GM18511 (cell line): ENCODE data around the gene EDEM3.
"Not testable (repeated sequence)": the region's sequence is repeated elsewhere in the genome, so short reads cannot be mapped to it uniquely, and the experiment has no call there.

Source experiments
- ATAC-seq: cut with Tn5 transposase; IDR thresholded peaks from one replicate; pipeline ENCODE4 v1.9.1; 2021; ENCODE audit warnings: mild to moderate bottlenecking, moderate library complexity; ENCODE audit not compliant: unreplicated experiment

The EDEM3 gene

GRCh38 chr1:184754476-184755225 lies at the start of gene EDEM3:
EDEM3 (minus strand) TSS chr1:184754858; CDS start chr1:184754646, 212 bp downstream.
- ATAC-seq = peak; percentile 92

GRCh38 chr1:184804220-184804619 lies 49.6 kb upstream of the EDEM3 start:
- no peak for ATAC-seq

GRCh38 chr1:184803180-184803492 lies 48.5 kb upstream of the EDEM3 start:
- no peak for ATAC-seq

GRCh38 chr1:184802354-184803179 lies 47.9 kb upstream of the EDEM3 start:
- ATAC-seq = no peak

- ATAC-seq = no peak
These were observed 46.8 kb upstream of the EDEM3 start for GRCh38 chr1:184801503-184801902.

GRCh38 chr1:184800876-184801275 lies 46.2 kb upstream of the EDEM3 start:
- ATAC-seq = no peak

- no peak for ATAC-seq
These were observed 39.3 kb upstream of the EDEM3 start for GRCh38 chr1:184793967-184794366.

GRCh38 chr1:184792450-184792969 lies 37.9 kb upstream of the EDEM3 start:
- ATAC-seq = no peak

GRCh38 chr1:184791550-184791900 lies 36.9 kb upstream of the EDEM3 start:
- ATAC-seq = no peak

- ATAC-seq = no peak
These were observed 36.2 kb upstream of the EDEM3 start for GRCh38 chr1:184790642-184791549.

- ATAC-seq = no peak
These were observed 35.2 kb upstream of the EDEM3 start for GRCh38 chr1:184789884-184790283.

- ATAC-seq = no peak
These were observed 34.3 kb upstream of the EDEM3 start for GRCh38 chr1:184788970-184789369.

- ATAC-seq = no peak
These were observed 30.9 kb upstream of the EDEM3 start for GRCh38 chr1:184785529-184785928.

- ATAC-seq = not testable (repeated sequence)
These were observed 29.1 kb upstream of the EDEM3 start for GRCh38 chr1:184783723-184784122.

GRCh38 chr1:184781941-184782340 lies 27.3 kb upstream of the EDEM3 start:
- ATAC-seq = no peak

GRCh38 chr1:184775885-184776284 lies 21.2 kb upstream of the EDEM3 start:
- no peak for ATAC-seq

GRCh38 chr1:184775329-184775728 lies 20.7 kb upstream of the EDEM3 start:
- no peak for ATAC-seq

- ATAC-seq = no peak
These were observed 19.2 kb upstream of the EDEM3 start for GRCh38 chr1:184773762-184774320.

GRCh38 chr1:184771190-184771691 lies 16.6 kb upstream of the EDEM3 start:
- ATAC-seq = no peak

- no peak for ATAC-seq
These were observed 15.7 kb upstream of the EDEM3 start for GRCh38 chr1:184770181-184770979.
